Retinal pigment epithelial cell (primary cell): Measurements from ENCODE around the gene HSPA13.

Experiments used
- DNase-seq: peaks from one replicate; pipeline ENCODE4 v3.0.0-alpha.2; 2010; ENCODE audit warnings: low read depth
- H3K4me3 ChIP-seq: 2 replicates; pipeline ENCODE4 v1.5.1; 2011; ENCODE audit warnings: mild to moderate bottlenecking, low read length, control low read depth, moderate library complexity
- TF ChIP-seq, protein P1 (sequence below): conservative IDR thresholded peaks from 2 replicates; pipeline ENCODE4 v1.5.1; 2011; ENCODE audit warnings: low read depth, low read length, control low read depth, inconsistent platforms

The HSPA13 gene

DNA sequence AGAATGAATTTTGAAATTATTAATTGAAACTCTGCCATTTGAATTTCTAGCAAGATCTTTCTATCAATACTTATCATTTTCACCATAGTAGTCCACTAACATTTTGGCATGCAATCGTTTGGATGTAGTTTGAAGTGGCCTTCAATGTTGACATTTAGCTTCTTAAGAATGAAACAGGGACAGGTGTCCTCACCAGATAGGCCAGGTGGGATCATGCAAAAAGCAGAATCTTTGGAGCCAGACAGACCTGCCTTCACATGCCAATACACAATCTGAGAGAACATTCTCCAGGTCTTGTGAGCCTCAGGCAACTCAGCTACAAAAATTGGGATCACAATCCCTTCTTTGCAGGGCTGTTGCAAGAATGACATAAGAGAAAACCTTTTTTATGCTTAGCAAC is 18.3 kb upstream of the HSPA13 start:
- H3K4me3 ChIP-seq = no peak overlapping the region
- TF ChIP-seq, protein P1, sequence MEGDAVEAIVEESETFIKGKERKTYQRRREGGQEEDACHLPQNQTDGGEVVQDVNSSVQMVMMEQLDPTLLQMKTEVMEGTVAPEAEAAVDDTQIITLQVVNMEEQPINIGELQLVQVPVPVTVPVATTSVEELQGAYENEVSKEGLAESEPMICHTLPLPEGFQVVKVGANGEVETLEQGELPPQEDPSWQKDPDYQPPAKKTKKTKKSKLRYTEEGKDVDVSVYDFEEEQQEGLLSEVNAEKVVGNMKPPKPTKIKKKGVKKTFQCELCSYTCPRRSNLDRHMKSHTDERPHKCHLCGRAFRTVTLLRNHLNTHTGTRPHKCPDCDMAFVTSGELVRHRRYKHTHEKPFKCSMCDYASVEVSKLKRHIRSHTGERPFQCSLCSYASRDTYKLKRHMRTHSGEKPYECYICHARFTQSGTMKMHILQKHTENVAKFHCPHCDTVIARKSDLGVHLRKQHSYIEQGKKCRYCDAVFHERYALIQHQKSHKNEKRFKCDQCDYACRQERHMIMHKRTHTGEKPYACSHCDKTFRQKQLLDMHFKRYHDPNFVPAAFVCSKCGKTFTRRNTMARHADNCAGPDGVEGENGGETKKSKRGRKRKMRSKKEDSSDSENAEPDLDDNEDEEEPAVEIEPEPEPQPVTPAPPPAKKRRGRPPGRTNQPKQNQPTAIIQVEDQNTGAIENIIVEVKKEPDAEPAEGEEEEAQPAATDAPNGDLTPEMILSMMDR = no peak
- DNase-seq = no peak

DNA sequence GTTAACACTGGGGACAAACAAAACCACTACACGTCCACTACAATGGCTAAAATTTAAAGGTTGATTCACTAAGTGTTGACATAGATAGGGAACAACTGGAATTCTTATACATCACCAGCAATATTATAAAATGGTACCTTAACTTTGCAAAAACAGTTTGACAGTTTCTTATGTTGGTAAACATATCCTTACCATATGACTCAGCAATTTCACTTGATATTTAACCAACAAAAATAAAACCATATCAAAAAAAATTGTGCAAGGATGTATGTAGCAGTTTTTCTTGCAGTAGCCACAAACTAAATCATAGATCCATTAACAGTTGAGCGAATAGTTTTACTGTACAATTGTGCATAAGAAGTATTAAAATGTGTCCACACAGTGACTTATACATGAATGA is 5.3 kb upstream of the HSPA13 start:
- TF ChIP-seq, protein P1 = no peak
- no peak overlapping the region for H3K4me3 ChIP-seq
- DNase-seq = no peak

DNA sequence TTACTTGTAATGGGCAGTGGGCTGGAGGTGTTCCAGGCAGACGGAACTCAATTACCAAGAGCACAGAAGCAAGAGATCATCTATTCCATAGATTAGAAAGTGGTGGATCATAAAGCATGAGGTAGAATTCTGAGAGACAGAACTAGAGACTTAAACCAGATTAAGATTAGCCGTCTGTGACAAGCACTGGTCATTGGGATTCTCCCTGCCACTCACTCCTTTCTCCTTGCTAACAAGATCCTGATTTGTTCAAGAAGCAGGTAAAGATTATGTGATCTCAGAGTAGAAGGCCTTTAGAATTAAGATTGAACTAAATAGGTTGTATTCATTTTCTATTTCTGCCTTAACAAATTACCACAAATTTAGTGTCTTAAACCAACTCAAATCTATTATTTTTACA is 1.5 kb upstream of the HSPA13 start:
- DNase-seq = no peak
- TF ChIP-seq, protein P1 = no peak
- no peak overlapping the region for H3K4me3 ChIP-seq

DNA sequence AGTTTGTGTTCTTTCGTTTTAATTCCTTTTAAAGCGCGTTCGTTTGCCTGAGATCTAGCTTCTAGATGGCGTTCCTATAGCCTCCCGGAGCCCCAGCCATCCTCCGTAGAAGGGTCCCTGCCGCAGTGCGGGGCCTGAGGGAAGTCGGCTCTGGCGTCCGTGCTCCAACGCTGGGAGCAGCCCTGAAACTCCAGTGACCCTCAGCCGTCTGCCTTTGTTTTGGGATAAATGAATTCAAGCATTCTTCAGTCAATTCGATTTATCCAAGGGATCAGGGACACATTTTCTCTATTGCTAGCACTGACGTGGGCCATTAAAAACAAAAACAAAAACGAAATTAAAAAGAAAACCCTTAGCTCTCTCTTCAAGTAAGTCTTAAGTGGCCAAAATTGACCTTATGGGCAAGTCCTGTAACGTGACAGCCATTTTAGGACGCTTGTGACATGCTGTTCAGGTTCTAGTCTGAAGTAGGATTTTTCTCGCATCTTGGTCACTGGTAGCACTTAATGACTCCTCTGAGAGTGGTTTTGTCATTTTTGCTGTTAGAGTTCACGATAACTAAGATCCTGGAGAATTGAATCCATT is 742 bp upstream of the HSPA13 start:
- TF ChIP-seq, protein P1 = no peak
- peak overlapping the region; percentile 70 for H3K4me3 ChIP-seq
- DNase-seq = peak; percentile 4

DNA sequence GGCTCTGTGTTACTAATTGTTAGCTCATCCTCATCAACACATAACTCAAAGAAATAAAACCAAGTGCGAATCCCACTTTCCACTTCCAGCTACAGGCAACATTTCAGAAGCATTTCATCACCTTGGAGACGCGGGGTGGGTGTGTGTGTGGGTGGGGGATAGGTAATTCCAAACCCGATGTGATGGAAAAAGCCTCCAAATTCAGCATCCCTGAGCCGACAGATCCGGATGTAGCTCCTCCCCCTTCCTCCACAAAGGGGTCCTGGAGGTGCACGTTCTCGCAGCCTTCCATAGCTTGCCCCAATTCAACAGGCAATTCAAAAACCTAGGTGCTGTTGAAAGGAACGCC is 486 bp downstream of the HSPA13 start:
- TF ChIP-seq, protein P1 = no peak
- no peak for DNase-seq
- H3K4me3 ChIP-seq = peak overlapping the region; percentile 88

DNA sequence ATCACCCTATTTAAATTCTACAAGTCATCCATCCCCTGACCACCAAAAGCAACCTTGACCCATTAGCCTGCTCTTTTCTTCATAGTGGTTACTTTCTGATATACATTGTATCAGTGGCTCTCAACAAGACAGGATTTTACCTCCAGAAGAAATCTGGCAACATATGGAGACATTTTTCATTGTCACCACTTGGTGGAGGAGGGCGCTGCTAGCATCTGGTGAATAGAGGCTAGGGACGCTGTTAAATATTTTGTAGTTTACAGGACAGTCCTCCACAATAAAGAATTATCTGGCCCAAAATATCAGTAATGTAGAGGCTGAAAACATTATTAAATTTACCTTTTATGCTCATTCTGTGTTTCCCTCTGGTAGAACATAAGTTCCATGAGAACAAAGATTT is 6.1 kb downstream of the HSPA13 start:
- H3K4me3 ChIP-seq = no peak overlapping the region
- TF ChIP-seq, protein P1 = no peak
- DNase-seq = no peak

DNA sequence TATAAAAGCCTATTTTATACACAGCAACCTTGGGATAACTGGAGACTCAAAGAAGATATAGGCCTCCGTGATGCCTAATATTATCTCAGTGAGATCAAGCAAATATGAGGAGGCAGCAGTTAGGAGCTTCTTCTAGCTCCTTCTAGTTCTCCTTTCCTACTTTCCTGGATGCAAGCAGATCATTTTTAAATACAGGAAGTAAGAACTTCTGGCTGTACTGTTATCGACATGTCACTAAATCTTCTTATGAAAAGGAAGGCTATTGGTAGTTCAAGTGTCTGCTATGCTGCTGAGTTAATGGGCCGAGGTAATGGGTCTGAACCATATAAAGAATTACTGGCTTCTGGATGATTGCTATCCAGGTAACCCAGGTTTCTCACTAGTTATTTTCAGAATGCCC is 15.9 kb downstream of the HSPA13 start:
- H3K4me3 ChIP-seq = no peak overlapping the region
- TF ChIP-seq, protein P1 = no peak
- DNase-seq = no peak
